CD4-positive, alpha-beta T cell treated with Interferon gamma for 1 hour (primary cell): Measurements from ENCODE around the gene AFF3.

Experiments used
- DNase-seq: peaks from one replicate; pipeline ENCODE4 v3.0.0-alpha.2; 2020

The AFF3 gene

GRCh38 chr2:99729104-99730025 is 413.0 kb downstream of the AFF3 start:
- DNase-seq, result no peak

- no peak for DNase-seq
These were observed 414.2 kb downstream of the AFF3 start for GRCh38 chr2:99728166-99728565.

- DNase-seq, result no peak
These were observed 415.2 kb downstream of the AFF3 start for GRCh38 chr2:99727199-99727598.

- no peak for DNase-seq
These were observed 415.7 kb downstream of the AFF3 start for GRCh38 chr2:99726691-99727090.

DNA sequence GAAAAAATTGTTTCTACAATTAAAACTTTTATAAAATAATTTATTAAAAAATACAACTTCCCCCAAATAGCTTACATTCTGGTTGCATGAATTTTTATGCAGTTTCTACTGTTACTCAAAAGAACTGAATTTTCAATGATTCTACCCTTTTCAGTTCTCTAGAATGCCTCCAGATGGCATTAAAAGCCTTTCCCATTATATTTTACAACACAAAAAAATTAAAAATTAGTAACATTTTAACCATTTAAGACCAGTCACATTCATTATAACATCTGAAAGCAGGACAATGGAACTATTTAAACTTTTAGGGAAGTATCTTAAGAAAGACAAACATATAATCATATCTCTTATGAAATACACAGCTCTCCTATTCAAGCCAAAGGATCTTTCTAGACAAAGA is 416.6 kb downstream of the AFF3 start:
- no peak for DNase-seq

GRCh38 chr2:99722476-99722875 is 419.9 kb downstream of the AFF3 start:
- no peak for DNase-seq

DNA sequence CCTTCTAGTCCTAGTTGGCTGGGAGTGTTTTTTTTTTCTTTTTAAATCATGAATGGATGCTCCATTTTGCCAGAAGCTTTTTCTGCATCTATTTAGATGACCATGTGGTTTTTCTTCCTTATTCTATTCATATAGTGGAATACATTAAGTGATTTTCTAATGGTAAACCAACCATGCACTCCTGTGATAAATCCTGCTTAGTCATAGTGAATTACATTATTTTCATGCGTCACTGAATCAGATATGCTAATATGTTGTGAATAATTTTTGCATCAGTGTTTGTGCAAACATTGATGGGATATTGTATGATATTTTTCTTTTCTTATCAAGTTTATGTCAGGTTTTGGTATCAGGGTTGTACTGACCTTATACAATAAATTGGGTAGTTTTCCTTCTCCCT is 423.3 kb downstream of the AFF3 start:
- no peak for DNase-seq

- DNase-seq, result no peak
These were observed 426.4 kb downstream of the AFF3 start for GRCh38 chr2:99715956-99716355.

DNA sequence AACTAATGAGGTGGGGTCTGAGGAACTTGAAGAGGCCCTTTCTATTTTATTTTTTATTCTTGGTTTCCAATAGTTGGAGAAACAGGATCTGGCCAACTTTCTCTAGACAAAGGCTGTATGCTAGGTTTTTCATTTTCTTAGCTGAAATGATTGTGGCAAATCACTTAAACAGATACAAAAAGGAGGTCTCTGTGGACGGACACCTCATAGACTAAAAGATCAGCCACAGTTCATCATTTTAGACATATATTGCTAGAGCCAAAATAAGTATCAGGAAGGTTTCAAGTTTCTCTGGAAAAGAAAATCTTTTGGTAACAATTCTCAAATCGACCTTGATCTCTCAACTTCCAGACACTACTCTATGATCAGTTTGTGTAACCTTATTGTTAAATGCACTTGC is 428.0 kb downstream of the AFF3 start:
- no peak for DNase-seq

DNA sequence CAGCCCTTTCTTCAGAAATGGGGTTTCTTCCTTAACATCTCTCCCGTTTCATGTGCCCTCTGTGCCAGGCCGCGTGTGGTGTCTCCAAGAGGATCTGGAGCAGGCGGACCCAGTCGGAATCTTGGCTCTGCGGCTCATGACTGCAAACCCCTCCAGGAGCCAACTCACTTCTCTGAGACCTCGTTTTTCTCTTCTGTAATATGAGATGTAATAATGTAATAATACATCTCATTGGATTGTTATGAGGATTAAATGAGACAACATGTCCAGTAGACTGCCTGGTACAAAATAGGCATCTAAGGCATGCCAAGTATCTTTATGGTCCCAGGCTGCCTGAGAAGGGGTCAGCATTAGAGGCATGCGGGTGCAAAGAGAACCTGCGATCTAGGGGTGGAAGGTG is 431.2 kb downstream of the AFF3 start:
- no peak for DNase-seq

GRCh38 chr2:99710721-99711120 is 431.7 kb downstream of the AFF3 start:
- DNase-seq, result no peak

DNA sequence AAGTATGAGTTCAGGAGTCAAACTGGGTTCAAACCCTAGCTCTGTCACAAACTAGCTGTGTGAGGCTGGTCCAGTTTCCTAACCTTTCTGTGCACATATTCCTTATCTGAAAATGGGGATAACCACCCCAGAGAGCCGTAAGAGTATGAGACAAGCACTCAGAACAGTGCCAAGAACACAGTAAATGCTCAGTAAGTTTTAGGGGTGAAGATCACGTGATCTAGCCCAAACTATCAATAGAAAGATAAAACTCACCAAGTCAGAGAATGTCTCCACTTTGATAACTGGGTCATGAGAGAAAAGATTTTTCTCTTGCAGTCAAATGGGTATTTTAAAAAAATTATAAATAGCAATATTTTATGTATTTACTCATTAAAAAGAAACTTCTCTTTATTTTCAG is 433.2 kb downstream of the AFF3 start:
- no peak for DNase-seq

- no peak for DNase-seq
These were observed 434.2 kb downstream of the AFF3 start for GRCh38 chr2:99708231-99708630.

GRCh38 chr2:99707592-99707991 is 434.8 kb downstream of the AFF3 start:
- DNase-seq, result no peak

- DNase-seq, result no peak
These were observed 435.7 kb downstream of the AFF3 start for GRCh38 chr2:99706735-99707134.

DNA sequence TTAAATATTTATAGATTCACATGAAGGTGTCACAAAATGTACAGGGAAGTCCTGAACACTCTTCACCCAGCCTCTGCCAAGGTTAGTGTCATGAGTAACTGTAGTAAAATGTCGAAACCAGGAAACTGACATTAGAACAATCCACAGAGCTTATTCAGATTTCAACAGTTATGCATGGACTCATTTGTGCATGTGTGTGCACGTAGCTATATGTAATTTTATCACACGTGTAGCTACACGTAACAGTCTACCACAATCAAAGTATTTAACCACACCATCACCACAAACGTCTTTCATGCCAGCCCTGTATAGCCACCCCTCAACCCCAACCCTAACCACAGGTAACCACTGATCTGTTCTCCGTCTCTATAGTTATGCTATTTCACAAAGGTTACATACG is 440.9 kb downstream of the AFF3 start:
- no peak for DNase-seq

- no peak for DNase-seq
These were observed 441.6 kb downstream of the AFF3 start for GRCh38 chr2:99700482-99701398.

GRCh38 chr2:99698896-99699295 is 443.5 kb downstream of the AFF3 start:
- no peak for DNase-seq

- no peak for DNase-seq
These were observed 444.4 kb downstream of the AFF3 start for GRCh38 chr2:99697811-99698568.

DNA sequence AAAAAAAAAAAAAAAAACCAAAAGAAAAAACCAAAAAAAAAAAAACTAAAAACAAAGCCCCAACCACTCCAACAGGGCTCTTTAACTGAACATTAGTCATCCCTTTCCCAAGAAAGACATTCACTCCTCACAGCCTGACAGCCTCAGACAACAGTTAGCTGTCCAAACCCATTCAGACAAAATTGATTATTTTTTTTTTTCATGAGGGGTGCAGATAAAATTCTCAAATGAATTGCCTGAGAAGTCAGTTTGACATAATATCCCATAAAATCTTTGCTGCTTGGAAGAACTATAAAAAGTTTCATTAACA is 446.5 kb downstream of the AFF3 start:
- no peak for DNase-seq

GRCh38 chr2:99695130-99695943 is 447.1 kb downstream of the AFF3 start:
- DNase-seq, result no peak

- no peak for DNase-seq
These were observed 448.1 kb downstream of the AFF3 start for GRCh38 chr2:99694331-99694730.
